Kidney (tissue), 22 donors: ENCODE measurements around the gene PLCH2. TPM values are rescaled to one million over a fixed set of nuclear protein-coding genes. Genes with fewer than 3 reads are reported as not detected.

ENCODE experiments used
- DNase-seq, 5 donors: peaks; one replicate each; pipeline ENCODE4 v3.0.0-alpha.2; 2013 to 2020
- FAIRE-seq: peaks from 2 replicates; lab custom pipeline; 2012; peaks lifted over from hg19 to GRCh38; lab: Jason Lieb, UNC
- H3K27ac ChIP-seq, 2 donors: one replicate each; pipeline ENCODE4 v1.7.0; 2013; ENCODE audit warnings: low read depth in 2 of 2, low read length in 2 of 2, inconsistent platforms in 1 of 2
- H3K27me3 ChIP-seq: one replicate; pipeline ENCODE4 v1.7.1; 2013; ENCODE audit warnings: low read length, inconsistent platforms; ENCODE audit not compliant: control insufficient read depth, insufficient read depth
- H3K36me3 ChIP-seq, 3 donors: one replicate each; pipeline versions ENCODE4 v1.7.0 to v1.7.1; 2013; ENCODE audit warnings: low read length in 3 of 3, control low read depth in 1 of 3, inconsistent platforms in 1 of 3; ENCODE audit not compliant: insufficient read depth in 3 of 3, control insufficient read depth in 2 of 3
- H3K4me1 ChIP-seq, 3 donors: one replicate each; pipeline versions ENCODE4 v1.7.0 to v1.7.1; 2013; ENCODE audit warnings: low read length in 3 of 3, inconsistent platforms in 1 of 3, low read depth in 1 of 3; ENCODE audit not compliant: control insufficient read depth in 2 of 3, insufficient read depth in 2 of 3
- H3K4me3 ChIP-seq, 3 donors: one replicate each; pipeline versions ENCODE4 v1.7.0 to v1.8.1; 2013; ENCODE audit warnings: low read length in 3 of 3, control low read depth in 1 of 3, inconsistent platforms in 1 of 3
- H3K9ac ChIP-seq, 3 donors: one replicate each; pipeline versions ENCODE4 v1.7.0 to v1.7.1; 2013; ENCODE audit warnings: low read length in 3 of 3, control low read depth in 1 of 3, inconsistent platforms in 1 of 3
- H3K9me3 ChIP-seq, 3 donors: one replicate each; pipeline versions ENCODE4 v1.7.0 to v1.7.1; 2013; ENCODE audit warnings: low read length in 3 of 3, control low read depth in 1 of 3, inconsistent platforms in 1 of 3; ENCODE audit not compliant: control insufficient read depth in 2 of 3, insufficient read depth in 1 of 3
- intact Hi-C: fragments of 100-400 bp; cut with DNase I; formaldehyde crosslinking; loops from one replicate; pipeline ENCODE4 v1.11.1; 2022
- long read RNA-seq, 10 donors: library from polyadenylated mRNA in 1 of 10; unstranded in 1 of 10; transcript quantifications; one replicate each; pipeline ENCODE4 v2.0.0 and lab custom pipeline, GENCODE V29; 2021 to 2026
- polyA plus RNA-seq: library from polyadenylated mRNA; stranded (reverse); fragments of 350-450 nt; fragmentation: Illumina TruSeq; extraction: RNeasy Lipid Tissue Mini Kit (QIAGEN cat#74804); gene quantifications from one replicate; pipeline ENCODE4 v1.2.3, GENCODE V29; 2014; ENCODE audit warnings: low read depth, low replicate concordance; ENCODE audit not compliant: insufficient read depth
- total RNA-seq: library from RNA; stranded (reverse); fragmentation: NEBNext Ultra II Directional; extraction: Animal tissue kit (Norgen Biotek cat#: 25700); gene quantifications from one replicate; pipeline ENCODE4 v1.2.1, GENCODE V29; 2021
- TF ChIP-seq, protein P1 (sequence below): IDR thresholded peaks from 3 replicates; pipeline ENCODE4 v1.5.1; 2012; ENCODE audit warnings: mild to moderate bottlenecking, moderate library complexity, borderline replicate concordance; ENCODE audit not compliant: insufficient read depth; ENCODE audit errors: extremely low read depth
- donor health status: control.
- donor health status: control.
- donor health status: control.
- donor health status: control.
- donor health status: control.
- donor health status: DM: yes; HTN: yes; CAD: no.
- donor health status: Normal renal cell carcinoma (clear cell type).

Gene PLCH2, protein sequence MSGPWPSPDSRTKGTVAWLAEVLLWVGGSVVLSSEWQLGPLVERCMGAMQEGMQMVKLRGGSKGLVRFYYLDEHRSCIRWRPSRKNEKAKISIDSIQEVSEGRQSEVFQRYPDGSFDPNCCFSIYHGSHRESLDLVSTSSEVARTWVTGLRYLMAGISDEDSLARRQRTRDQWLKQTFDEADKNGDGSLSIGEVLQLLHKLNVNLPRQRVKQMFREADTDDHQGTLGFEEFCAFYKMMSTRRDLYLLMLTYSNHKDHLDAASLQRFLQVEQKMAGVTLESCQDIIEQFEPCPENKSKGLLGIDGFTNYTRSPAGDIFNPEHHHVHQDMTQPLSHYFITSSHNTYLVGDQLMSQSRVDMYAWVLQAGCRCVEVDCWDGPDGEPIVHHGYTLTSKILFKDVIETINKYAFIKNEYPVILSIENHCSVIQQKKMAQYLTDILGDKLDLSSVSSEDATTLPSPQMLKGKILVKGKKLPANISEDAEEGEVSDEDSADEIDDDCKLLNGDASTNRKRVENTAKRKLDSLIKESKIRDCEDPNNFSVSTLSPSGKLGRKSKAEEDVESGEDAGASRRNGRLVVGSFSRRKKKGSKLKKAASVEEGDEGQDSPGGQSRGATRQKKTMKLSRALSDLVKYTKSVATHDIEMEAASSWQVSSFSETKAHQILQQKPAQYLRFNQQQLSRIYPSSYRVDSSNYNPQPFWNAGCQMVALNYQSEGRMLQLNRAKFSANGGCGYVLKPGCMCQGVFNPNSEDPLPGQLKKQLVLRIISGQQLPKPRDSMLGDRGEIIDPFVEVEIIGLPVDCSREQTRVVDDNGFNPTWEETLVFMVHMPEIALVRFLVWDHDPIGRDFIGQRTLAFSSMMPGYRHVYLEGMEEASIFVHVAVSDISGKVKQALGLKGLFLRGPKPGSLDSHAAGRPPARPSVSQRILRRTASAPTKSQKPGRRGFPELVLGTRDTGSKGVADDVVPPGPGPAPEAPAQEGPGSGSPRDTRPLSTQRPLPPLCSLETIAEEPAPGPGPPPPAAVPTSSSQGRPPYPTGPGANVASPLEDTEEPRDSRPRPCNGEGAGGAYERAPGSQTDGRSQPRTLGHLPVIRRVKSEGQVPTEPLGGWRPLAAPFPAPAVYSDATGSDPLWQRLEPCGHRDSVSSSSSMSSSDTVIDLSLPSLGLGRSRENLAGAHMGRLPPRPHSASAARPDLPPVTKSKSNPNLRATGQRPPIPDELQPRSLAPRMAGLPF (N-terminal part only)
- total RNA-seq (8.7 TPM), polyA plus RNA-seq (7.4 TPM)
- long read RNA-seq, donor 1, result 0 reads
- long read RNA-seq, donor 2, result 0 reads
- long read RNA-seq, donor 3, result 0 reads
- long read RNA-seq, donor 4, result 0 reads
- long read RNA-seq, donor 5, result 0 reads
- long read RNA-seq, donor 6, result 0 reads
- long read RNA-seq, donor 7, partial matches to known transcripts, result 0 of 4 reads
- long read RNA-seq, donor 7, other reads (novel, unspliced or antisense), result 4 of 4 reads
- long read RNA-seq, donor 8, result 0 reads
- long read RNA-seq, donor 9, result 0 reads
- long read RNA-seq, donor 10, result 0 reads

GRCh38 chr1:2476061-2476999 lies at the start of gene PLCH2:
Gene PLCH2 (plus strand): TSS chr1:2476289. CDS start chr1:2476589, 300 bp downstream.
- Histone ChIP-seq H3K36me3 (no peaks in the 10 kb centered on the region), H3K9me3 (no peaks in the 10 kb centered on the region), H3K4me3 (no peak within 1 kb of the TSS), H3K9ac (no peak within 1 kb of the TSS), H3K27me3 (no peaks in the 10 kb centered on the region), H3K27ac (no peak within 1 kb of the TSS), H3K4me1 (peaks cover 0 to 18% (median 5%) of the 10 kb centered on the region in 3 donors)
- no peak for DNase-seq
- TF ChIP-seq, protein P1, sequence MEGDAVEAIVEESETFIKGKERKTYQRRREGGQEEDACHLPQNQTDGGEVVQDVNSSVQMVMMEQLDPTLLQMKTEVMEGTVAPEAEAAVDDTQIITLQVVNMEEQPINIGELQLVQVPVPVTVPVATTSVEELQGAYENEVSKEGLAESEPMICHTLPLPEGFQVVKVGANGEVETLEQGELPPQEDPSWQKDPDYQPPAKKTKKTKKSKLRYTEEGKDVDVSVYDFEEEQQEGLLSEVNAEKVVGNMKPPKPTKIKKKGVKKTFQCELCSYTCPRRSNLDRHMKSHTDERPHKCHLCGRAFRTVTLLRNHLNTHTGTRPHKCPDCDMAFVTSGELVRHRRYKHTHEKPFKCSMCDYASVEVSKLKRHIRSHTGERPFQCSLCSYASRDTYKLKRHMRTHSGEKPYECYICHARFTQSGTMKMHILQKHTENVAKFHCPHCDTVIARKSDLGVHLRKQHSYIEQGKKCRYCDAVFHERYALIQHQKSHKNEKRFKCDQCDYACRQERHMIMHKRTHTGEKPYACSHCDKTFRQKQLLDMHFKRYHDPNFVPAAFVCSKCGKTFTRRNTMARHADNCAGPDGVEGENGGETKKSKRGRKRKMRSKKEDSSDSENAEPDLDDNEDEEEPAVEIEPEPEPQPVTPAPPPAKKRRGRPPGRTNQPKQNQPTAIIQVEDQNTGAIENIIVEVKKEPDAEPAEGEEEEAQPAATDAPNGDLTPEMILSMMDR, result no peak
- no peak for FAIRE-seq
- intact Hi-C loops, result no loop called here

- FAIRE-seq, result no peak
- no peak overlapping the region for H3K9ac ChIP-seq
- no peak for DNase-seq
- H3K27ac ChIP-seq, result no peak overlapping the region
- H3K9me3 ChIP-seq, result peaks cover 0 to 5% (median 0%) of the 10 kb centered on the region in 3 donors
- H3K4me3 ChIP-seq, result no peak overlapping the region
- no peaks in the 10 kb centered on the region for H3K27me3 ChIP-seq
- no peaks in the 10 kb centered on the region for H3K4me1 ChIP-seq
- no peaks in the 10 kb centered on the region for H3K36me3 ChIP-seq
- intact Hi-C loops, result no loop called here
- TF ChIP-seq, protein P1, result no peak
These were observed 49.5 kb upstream of the PLCH2 start for GRCh38 chr1:2426540-2426939.

GRCh38 chr1:2427051-2427450 lies 49.0 kb upstream of the PLCH2 start:
- H3K4me3 ChIP-seq, result no peak overlapping the region
- TF ChIP-seq, protein P1, result no peak
- no peaks in the 10 kb centered on the region for H3K4me1 ChIP-seq
- H3K9me3 ChIP-seq, result peaks cover 0 to 5% (median 0%) of the 10 kb centered on the region in 3 donors
- no peak for FAIRE-seq
- DNase-seq, result no peak
- no peak overlapping the region for H3K27ac ChIP-seq
- no peak overlapping the region for H3K9ac ChIP-seq
- intact Hi-C loops, result no loop called here
- H3K27me3 ChIP-seq, result no peaks in the 10 kb centered on the region
- H3K36me3 ChIP-seq, result no peaks in the 10 kb centered on the region
